ENCODE measurements around the gene IPPK. TPM values are rescaled to one million over a fixed set of nuclear protein-coding genes. Genes with fewer than 3 reads are reported as not detected.
A peak's percentile ranks its signal among the peaks of the same experiment; 100 is the strongest.

The IPPK gene
- total RNA-seq, 4 donors from 2014 or later, result 8.0 to 18.8 (median 11.0) TPM

- no peak for DNase-seq (ENCODE audit: low spot score in 2 of 2)
- Histone ChIP-seq H3K36me3 (peaks cover 0 to 55% (median 6%) of the 10 kb centered on the region in 3 donors), H3K9me3 (peaks cover 0 to 3% (median 0%) of the 10 kb centered on the region in 4 donors), H3K4me3 (no peak overlapping the region), H3K27ac (peak overlapping the region in 2 of 4 donors; percentile 45 to 54), H3K4me1 (peaks cover 0 to 53% (median 14%) of the 10 kb centered on the region in 4 donors), H3K27me3 (no peaks in the 10 kb centered on the region)
- TF ChIP-seq POLR2A (IDR thresholded peaks at IDR 0.05) (no peak), EP300 (IDR thresholded peaks at IDR 0.05) (peak in 1 of 2 donors; percentile 24)
- 83 to 84% methylated on average over 30 to 31 of the region's 32 CpGs for WGBS, 2 donors
Observed at GRCh38 chr9:92610470-92611420, 59.2 kb downstream of the IPPK start.

- TF ChIP-seq CTCF (IDR thresholded peaks at IDR 0.05), result no peak
- TF ChIP-seq EP300 (IDR thresholded peaks at IDR 0.05), result no peak
- no peak for TF ChIP-seq POLR2A (IDR thresholded peaks at IDR 0.05)
- Histone ChIP-seq H3K27ac (peak overlapping the region in 3 of 4 donors; percentile 5 to 45 (median 34)), H3K4me3 (no peak overlapping the region), H3K36me3 (peaks cover 0 to 40% (median 6%) of the 10 kb centered on the region in 3 donors), H3K9me3 (peaks cover 0 to 6% (median 3%) of the 10 kb centered on the region in 4 donors), H3K27me3 (no peaks in the 10 kb centered on the region), H3K4me1 (peaks cover 0 to 40% (median 10%) of the 10 kb centered on the region in 4 donors)
- WGBS, 2 donors, result 50 to 56% methylated on average over 8 to 11 of the region's 11 CpGs
- no peak for DNase-seq (ENCODE audit: low spot score in 2 of 2)
Observed at GRCh38 chr9:92608909-92609445, 61.0 kb downstream of the IPPK start.

DNA sequence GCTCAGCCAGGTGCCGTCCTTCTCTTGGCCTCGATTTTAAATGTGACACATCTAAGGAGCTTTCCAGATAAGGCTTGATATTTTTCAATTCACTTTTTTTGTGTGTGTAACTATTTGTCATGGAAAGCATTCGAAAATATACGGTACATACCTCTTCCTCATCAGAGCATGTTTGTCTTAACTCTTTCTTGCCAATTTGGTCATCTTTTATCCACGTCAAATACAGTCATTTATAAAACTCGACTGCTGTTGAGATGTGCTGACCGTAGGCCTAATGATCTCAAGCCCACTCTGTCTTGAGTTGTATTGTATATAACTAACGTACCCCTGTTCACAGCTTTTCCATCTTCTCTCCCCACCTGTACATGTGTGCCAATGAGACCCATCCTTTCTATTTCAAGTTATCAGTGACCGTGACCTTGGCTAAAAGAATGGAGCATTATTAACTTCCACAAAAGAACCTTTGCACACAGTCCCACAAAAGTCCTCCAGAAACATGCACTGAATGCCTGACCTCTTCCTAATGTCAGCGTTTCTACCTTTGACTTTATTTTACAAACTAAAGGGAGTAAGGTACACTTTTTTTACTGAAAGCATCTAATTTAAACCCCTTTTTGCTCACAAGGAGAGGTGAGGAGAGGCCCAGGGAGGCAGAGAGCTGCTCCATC is 61.6 kb downstream of the IPPK start:
- H3K27ac ChIP-seq, result peak overlapping the region in 3 of 4 donors; percentile 23 to 45 (median 34)
- H3K9me3 ChIP-seq, result peaks cover 0 to 11% (median 3%) of the 10 kb centered on the region in 4 donors
- peaks cover 0 to 38% (median 10%) of the 10 kb centered on the region in 4 donors for H3K4me1 ChIP-seq
- 56 to 57% methylated on average over 10 of the region's 10 CpGs for WGBS, 2 donors
- TF ChIP-seq CTCF (IDR thresholded peaks at IDR 0.05) (no peak), EP300 (IDR thresholded peaks at IDR 0.05) (no peak), POLR2A (IDR thresholded peaks at IDR 0.05) (no peak)
- H3K27me3 ChIP-seq, result no peaks in the 10 kb centered on the region
- H3K4me3 ChIP-seq, result no peak overlapping the region
- DNase-seq (ENCODE audit: low spot score in 2 of 2), result no peak
- H3K36me3 ChIP-seq, result peaks cover 0 to 34% (median 6%) of the 10 kb centered on the region in 3 donors

GRCh38 chr9:92607773-92608172 is 62.2 kb downstream of the IPPK start:
- Histone ChIP-seq H3K4me1 (peaks cover 0 to 38% (median 10%) of the 10 kb centered on the region in 4 donors), H3K27ac (peak overlapping the region in 2 of 4 donors; percentile 23 to 45), H3K36me3 (peaks cover 0 to 28% (median 6%) of the 10 kb centered on the region in 3 donors), H3K27me3 (no peaks in the 10 kb centered on the region), H3K9me3 (peaks cover 0 to 11% (median 3%) of the 10 kb centered on the region in 4 donors), H3K4me3 (no peak overlapping the region)
- TF ChIP-seq CTCF (IDR thresholded peaks at IDR 0.05) (no peak), EP300 (IDR thresholded peaks at IDR 0.05) (no peak), POLR2A (IDR thresholded peaks at IDR 0.05) (no peak)
- DNase-seq (ENCODE audit: low spot score in 2 of 2), result no peak
- 40 to 58% methylated on average over 4 of the region's 4 CpGs for WGBS, 2 donors

- H3K9me3 ChIP-seq, result peaks cover 0 to 11% (median 3%) of the 10 kb centered on the region in 4 donors
- peak overlapping the region in 1 of 4 donors; percentile 45 for H3K27ac ChIP-seq
- peaks cover 0 to 21% (median 3%) of the 10 kb centered on the region in 3 donors for H3K36me3 ChIP-seq
- no peaks in the 10 kb centered on the region for H3K27me3 ChIP-seq
- no peak overlapping the region for H3K4me3 ChIP-seq
- peak; percentile 44 to 75 for DNase-seq (ENCODE audit: low spot score in 2 of 2)
- H3K4me1 ChIP-seq, result peaks cover 0 to 42% (median 10%) of the 10 kb centered on the region in 4 donors
- TF ChIP-seq EP300 (IDR thresholded peaks at IDR 0.05) (peak in 1 of 2 donors; percentile 50), POLR2A (IDR thresholded peaks at IDR 0.05) (no peak), CTCF (IDR thresholded peaks at IDR 0.05) (no peak)
- WGBS, 2 donors, result 7 to 16% methylated on average over 2 of the region's 2 CpGs
Observed at GRCh38 chr9:92607088-92607487, 62.8 kb downstream of the IPPK start.

Data from tibial nerve (tissue), 4 donors.